ENCODE data around the gene ZFP28. TPM values are rescaled to one million over a fixed set of nuclear protein-coding genes. Genes with fewer than 3 reads are reported as not detected.

Gene ZFP28
- total RNA-seq: 5.5 TPM
- long read RNA-seq, full-length matches to known transcripts: 4 of 7 reads
- long read RNA-seq, partial matches to known transcripts: 1 of 7 reads
- long read RNA-seq, other reads (novel, unspliced or antisense): 2 of 7 reads

DNA sequence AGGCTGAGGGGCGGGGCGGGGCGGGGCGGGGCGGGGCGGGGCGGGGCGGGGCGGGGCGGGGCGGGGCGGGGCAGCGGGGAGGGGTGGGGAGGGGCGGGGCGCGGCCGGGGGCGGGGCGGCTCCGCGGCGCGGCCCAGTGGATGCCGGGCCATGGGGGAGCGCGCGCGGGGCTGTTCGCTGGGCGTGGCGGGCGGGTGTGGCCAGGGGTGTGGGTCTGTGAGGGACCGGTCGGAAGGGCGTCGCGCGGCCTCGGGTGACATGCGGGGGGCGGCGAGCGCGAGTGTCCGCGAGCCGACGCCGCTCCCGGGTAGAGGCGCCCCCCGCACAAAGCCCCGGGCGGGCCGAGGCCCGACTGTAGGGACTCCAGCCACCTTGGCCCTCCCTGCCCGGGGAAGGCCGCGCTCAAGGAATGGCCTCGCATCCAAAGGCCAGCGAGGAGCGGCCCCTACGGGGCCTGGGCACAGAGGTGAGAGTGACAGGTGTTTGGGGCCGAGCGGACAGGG lies at the start of gene ZFP28:
TSS of gene ZFP28 (plus strand) at position 188 of the 503 bp plus-strand sequence. CDS start at position 259, 71 bp downstream.
- DNase-seq (ENCODE audit: missing footprints) (peak; percentile 90), ATAC-seq (peak; percentile 87)
- intact Hi-C loops (cut with DNase I): loop anchor here (2.0 to 10.0 kb wide), 3 partner anchors 28 to 134 kb away; partner anchors contain the start of genes ZNF470 and ZNF583

DNA sequence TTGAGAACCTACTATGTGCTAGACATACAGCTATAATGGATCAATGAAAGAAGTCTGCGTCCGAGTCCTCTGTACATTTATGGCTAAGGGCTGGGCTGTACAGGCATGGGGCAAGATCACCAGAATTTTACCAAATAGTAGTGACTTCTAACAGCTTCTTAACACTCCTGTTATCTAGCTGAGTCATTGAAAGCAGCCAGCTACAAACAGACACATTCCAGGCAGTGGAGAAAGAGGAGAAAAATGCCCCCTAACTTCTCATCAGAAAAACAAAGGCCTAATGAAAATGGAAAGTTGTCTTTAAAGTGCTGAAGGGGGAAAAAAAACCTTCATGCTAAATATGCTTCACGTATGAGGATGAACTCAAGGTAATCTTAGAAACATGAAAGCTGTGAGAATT lies 47.3 kb upstream of the ZFP28 start:
- ATAC-seq (no peak), DNase-seq (ENCODE audit: missing footprints) (no peak)
- intact Hi-C loops (cut with DNase I): no loop called here

DNA sequence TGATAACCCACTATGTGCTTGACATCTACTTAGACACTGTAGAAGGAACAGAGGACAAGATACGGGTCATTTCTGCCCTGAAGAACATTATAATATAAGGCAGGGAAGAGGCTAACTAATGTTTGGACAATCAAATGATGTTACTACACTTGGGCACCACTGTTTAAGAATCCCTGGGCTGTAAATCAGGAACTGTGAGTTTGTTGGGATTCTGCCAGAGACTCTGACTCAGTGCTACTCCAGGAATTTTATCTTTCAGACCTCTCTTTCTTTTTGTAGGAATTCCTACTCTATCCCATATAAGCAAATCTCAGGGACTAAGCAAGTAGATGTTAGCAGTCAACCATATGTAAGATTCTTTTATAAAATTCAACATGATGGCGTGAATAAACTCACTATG lies 34.2 kb upstream of the ZFP28 start:
- intact Hi-C loops (cut with DNase I): no loop called here
- no peak for DNase-seq (ENCODE audit: missing footprints)
- ATAC-seq: no peak

DNA sequence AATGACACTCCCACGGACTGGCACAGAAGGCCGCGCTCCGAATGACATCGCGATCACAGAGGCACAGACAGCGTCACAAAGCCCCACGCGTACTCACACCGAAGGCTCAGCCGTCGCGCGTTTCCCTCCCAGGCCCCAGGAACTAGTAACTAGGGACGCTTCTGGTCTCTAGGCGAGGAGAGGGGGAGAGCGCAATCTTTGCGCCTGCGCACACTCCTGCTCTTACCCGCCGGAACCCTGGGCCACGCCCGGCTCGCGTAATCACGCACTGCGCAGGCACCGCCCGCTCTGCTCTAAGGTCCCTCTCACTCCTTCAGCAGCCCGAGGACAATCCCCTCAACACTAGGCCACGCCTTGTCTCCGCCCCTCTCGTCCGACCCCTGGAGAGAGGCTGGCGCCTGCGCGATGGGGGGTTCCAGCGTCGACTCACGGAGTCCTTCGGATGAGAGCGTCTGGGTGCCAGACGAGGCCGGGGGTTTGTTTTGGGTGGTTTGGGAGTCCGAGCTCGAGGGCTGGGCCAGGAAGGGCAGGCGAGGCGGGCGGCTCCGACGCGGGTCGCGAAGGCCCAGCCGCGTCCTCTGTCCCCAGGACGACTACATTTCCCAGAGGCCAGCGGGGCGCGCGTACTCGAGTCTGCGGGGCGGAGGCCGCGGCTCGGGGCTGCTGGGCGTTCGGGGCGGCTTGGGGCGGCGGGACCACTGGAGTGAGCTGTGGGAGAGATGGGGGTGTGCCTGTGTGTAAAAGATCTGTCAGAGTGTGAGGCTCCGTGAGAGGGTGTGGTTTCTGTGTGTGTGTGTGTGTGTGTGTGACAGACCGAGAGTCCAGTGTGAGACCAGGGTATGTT lies 31.1 kb upstream of the ZFP28 start, which contains the start of gene ZNF471:
TSS of gene ZNF471 (plus strand) at position 410 of the 844 bp plus-strand sequence. CDS start 3,717 bp downstream, outside the sequence.
- peak; percentile 100 for ATAC-seq
- intact Hi-C loops (cut with DNase I): loop anchor here (2.0 kb wide), 1 partner anchor 31 kb away; the partner anchor contains the start of gene ZFP28

DNA sequence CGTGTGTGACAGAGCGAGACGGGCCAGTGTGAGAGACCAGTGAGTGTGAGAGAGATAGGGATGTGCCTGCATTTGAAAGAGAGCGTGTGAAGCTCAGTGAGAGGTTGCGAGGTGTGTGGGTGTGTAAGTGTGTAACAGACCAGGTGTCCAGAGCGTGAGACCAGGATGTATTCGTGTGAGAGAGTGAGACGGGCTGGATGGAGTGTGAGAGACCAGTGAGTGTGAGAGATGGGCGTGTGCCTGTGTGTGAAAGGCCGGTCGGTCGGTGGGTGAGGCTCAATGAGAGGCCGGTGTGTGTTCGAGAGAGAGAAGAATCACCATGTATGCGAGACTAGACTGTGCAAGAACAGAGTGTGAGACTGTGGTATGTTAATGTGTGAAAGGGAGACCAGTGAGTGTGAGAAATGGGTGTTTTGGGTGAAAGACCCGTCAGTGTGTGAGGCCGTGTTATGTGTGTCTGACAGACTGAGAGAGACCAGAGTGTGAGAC lies 30.4 kb upstream of the ZFP28 start:
- intact Hi-C loops (cut with DNase I): loop anchor here (2.0 kb wide), 1 partner anchor 30 kb away; the partner anchor contains the start of gene ZFP28
- no peak for DNase-seq (ENCODE audit: missing footprints)
- no peak for ATAC-seq

More for the DNA sequence above, 31.1 kb upstream of the ZFP28 start, which contains the start of gene ZNF471:
- DNase-seq (ENCODE audit: missing footprints): peak; percentile 99

DNA sequence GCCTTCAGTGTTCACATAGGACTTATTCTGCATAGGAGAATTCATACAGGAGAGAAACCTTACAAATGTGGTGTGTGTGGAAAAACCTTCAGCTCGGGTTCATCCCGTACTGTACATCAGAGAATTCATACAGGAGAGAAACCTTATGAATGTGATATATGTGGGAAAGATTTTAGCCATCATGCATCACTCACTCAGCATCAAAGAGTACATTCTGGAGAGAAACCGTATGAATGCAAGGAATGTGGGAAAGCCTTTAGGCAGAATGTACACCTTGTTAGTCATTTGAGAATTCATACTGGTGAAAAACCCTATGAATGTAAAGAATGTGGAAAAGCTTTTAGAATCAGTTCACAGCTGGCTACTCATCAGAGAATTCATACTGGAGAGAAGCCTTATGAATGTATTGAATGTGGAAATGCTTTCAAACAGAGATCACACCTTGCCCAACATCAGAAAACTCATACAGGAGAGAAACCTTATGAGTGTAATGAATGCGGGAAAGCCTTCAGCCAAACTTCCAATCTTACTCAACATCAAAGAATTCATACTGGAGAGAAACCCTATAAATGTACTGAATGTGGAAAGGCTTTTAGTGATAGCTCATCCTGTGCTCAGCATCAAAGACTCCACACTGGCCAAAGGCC lies 13.4 kb upstream of the ZFP28 start:
- DNase-seq (ENCODE audit: missing footprints) (no peak), ATAC-seq (no peak)
- intact Hi-C loops (cut with DNase I): no loop called here

DNA sequence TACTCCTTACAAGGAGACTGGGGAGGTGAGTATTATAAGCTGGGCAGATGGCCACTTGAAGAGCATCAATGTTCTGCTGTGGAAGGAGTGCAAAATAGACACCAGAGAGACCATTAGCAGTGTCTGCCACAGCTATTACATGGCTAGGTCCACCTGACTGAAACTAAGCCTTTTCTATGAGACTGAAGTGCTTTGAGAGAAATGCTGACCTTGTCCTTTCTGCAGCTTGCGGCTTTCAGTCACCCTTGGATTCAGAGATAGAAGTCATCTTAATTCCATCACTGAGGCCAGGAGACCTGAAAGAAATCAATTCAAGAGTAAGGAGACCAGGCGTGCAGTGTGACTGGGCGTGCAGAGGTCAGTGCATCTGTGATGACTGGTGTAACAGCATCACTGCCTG lies 1.3 kb upstream of the ZFP28 start:
- DNase-seq (ENCODE audit: missing footprints) (no peak), ATAC-seq (no peak)
- intact Hi-C loops (cut with DNase I): loop anchor here (10.0 kb wide), 1 partner anchor 133 kb away; the partner anchor contains the start of gene ZNF583

DNA sequence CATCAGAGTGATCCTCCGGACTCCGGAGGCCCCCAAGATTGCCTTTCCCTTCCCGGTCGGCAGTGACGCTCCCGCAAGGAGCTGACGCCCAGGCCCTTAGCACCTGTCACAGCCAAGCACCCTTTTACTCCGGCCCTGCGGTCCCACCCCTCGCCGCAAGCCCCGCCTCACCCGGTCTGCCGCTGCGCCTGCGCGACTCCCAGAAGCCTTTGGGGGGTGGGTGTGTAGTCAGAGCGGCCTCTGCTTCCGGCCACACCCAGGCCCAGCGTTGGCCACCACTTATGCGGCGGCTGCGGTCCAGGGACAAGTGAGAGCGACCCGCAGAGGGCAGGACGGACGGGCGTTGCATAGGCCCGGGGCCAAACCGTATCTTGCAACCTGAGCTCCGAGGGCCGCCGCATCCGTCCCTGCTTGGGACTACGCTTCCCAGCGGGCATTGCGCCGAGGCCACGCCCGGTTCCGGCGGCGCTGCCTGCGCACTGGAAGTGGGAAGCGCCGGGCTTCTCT lies 441 bp upstream of the ZFP28 start:
- intact Hi-C loops (cut with DNase I): loop anchor here (2.0 to 10.0 kb wide), 3 partner anchors 28 to 134 kb away; partner anchors contain the start of genes ZNF470 and ZNF583
- ATAC-seq (peak; percentile 98), DNase-seq (ENCODE audit: missing footprints) (peak; percentile 94)

DNA sequence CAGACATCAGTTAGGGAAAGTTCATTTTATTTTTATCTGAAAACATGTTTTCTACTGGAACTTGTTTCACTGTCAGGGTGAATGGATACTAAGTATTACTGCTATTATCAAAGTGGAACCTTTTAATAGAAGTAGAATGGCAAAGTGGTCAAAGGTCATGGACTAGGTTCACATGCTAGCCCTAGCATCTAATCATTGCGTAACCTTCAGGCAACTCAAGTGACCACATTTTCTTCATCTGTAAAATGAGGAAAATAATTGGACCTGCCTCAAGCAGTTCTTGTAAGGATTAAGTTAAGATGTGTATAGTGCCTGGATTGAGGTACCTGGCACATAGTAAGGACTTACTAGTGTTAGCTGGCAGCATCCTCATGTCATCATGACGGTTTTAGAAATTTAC lies 5.0 kb downstream of the ZFP28 start:
- ATAC-seq (no peak), DNase-seq (ENCODE audit: missing footprints) (no peak)
- intact Hi-C loops (cut with DNase I): no loop called here

DNA sequence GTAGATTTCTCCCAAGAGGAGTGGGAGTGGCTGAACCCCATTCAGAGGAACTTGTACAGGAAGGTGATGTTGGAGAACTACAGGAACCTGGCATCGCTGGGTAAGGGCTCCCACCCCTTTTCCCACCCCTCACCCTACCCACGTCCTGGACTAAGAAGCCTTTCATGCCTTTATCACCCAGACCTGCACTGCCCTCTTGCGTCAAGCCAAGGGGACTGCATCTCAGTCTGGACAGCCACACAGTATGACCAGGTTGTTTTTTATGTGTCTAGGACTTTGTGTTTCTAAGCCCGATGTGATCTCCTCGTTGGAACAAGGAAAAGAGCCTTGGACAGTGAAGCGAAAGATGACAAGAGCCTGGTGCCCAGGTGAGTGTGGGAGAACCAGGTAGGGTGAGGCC lies 8.8 kb downstream of the ZFP28 start:
- ATAC-seq: no peak
- intact Hi-C loops (cut with DNase I): no loop called here
- DNase-seq (ENCODE audit: missing footprints): no peak

DNA sequence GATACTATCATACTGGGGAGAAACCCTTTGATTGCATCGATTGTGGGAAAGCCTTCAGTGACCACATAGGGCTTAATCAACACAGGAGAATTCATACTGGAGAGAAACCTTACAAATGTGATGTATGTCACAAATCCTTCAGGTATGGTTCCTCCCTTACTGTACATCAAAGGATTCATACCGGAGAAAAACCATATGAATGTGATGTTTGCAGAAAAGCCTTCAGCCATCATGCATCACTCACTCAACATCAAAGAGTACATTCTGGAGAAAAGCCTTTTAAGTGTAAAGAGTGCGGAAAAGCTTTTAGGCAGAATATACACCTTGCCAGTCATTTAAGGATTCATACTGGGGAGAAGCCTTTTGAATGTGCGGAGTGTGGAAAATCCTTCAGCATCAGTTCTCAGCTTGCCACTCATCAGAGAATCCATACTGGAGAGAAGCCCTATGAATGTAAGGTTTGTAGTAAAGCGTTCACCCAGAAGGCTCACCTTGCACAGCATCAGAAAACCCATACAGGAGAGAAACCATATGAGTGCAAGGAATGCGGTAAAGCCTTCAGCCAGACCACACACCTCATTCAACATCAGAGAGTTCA lies 15.6 kb downstream of the ZFP28 start:
- DNase-seq (ENCODE audit: missing footprints) (no peak), ATAC-seq (no peak)
- intact Hi-C loops (cut with DNase I): no loop called here

DNA sequence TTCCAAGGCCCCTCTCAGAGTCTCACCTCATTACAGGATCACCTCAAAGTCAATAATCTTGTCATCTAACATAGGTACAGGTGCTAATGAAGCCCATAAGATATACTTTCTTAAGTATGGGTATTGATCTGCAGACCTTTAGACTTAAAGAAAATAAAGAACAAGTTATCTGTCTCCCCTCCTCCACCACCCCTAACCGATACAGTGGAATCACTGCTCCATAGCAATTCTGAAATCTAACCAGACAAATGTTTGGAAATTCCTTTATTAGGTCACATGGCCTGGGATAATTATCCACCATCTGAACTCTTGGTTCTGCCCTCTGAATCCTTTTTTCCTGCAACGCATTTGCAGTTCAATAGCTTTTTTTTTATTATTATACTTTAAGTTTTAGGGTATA lies 24.0 kb downstream of the ZFP28 start:
- DNase-seq (ENCODE audit: missing footprints) (no peak), ATAC-seq (no peak)
- intact Hi-C loops (cut with DNase I): loop anchor here (10.0 kb wide), 1 partner anchor 158 kb away; the partner anchor contains the start of gene ZNF583

DNA sequence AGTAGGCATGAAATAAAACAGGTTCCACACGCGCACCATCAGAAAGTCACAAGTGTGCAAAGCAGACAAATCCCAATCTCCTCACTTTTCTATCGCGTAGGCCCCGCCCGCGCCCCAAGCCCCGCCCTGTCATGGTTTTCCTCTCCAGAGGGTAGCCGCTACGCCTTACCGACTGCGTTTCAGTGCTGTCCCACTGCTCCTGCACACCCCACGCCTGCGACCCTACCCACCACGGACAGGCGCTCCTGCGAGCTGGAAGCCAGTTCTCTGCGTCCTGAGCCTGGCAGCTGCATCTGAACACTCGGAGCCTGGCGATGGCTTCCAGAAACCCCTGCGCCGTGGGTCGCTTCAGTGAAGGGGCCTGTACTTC lies 28.1 kb downstream of the ZFP28 start:
- peak; percentile 66 for ATAC-seq
- intact Hi-C loops (cut with DNase I): loop anchor here (2.0 to 10.0 kb wide), 2 partner anchors 28 to 162 kb away; partner anchors contain the start of genes ZFP28 and ZNF583
- DNase-seq (ENCODE audit: missing footprints): peak; percentile 75

DNA sequence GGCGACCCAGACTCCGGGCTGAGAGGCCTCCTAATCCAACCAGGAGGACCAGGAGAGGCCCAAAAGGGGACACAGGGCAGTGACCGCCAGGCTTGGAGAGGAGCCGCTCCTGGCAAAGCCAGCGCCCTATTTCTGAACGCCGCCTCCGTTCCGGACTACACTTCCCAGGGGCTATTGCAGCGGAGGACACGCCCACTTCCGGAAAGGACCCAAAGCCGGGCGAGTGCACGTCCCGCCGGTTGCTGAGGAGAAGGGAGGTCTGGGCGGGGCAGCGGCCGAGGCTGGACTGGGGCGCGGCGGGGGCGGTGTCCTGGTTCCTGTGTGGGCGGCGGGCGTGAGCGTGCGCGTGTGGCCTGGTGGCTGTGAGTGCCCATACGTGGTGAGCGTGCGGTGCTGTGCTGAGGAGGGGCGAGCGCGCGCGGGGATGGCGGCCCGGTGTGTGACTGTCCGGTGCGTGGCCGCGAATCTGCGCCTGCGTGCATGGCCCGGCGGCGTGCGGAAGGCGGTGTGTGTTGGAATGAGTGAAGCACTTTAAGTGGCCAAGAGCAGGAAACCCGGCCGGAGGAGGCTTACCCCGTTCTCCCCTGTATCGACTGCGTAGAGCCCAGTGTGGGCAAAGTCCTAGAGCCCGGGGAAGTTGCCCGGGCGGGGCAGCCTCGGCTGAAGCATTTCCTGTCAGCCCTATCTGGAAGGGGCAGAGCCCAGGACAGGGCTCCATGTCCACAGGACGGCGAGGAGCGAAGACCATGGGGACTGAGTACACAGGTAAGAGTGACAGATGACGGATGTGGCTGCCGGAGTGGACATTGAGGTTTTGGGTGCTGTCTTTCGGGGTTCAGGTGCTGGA lies 28.7 kb downstream of the ZFP28 start, which contains the start of gene ZNF470:
TSS of gene ZNF470 (plus strand) at position 195 of the 847 bp plus-strand sequence. CDS start 2,844 bp downstream, outside the sequence.
- DNase-seq (ENCODE audit: missing footprints) (peak; percentile 96), ATAC-seq (peak; percentile 100)
- intact Hi-C loops (cut with DNase I): loop anchor here (2.0 to 10.0 kb wide), 3 partner anchors 27 to 163 kb away; partner anchors contain the start of genes ZFP28, ZNF583 and ZNF71

DNA sequence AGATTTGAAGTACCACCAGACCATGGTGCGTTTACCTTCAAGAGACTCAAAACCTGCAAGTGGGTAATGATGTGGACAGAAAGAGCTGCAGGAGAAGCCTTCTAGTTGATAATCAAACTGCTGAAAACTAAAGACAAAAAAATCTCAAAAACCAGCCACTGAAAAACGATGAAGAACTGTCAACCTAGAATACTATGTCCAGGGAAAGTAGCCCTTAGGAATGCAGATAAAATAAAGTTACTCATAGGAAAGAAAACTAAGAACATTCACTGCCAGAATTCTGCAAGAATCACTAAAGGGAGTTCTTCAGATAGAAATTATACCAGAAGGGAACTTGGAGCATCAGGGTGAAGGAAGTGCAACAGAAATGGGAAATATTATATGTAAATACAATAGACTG lies 33.8 kb downstream of the ZFP28 start:
- intact Hi-C loops (cut with DNase I): no loop called here
- ATAC-seq: no peak
- DNase-seq (ENCODE audit: missing footprints): no peak

DNA sequence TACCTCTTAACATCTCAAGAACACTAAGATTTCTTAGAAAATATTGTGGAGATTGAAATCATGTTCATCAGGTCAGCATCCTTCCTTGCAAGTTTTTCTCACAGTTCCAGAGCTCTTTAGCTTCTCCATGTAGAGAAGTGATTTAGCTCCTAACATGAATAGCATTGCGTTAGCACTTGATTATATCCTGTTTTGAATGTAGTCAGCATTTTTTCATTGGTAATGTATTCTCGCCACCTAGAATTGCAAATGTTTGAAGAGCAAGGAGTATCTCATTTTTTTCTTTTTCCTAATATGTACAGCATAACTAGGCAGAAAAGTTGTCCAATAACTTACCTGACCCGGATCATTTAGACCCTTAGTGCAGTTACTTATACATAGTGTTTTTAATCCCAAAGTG lies 35.2 kb downstream of the ZFP28 start:
- DNase-seq (ENCODE audit: missing footprints): no peak
- intact Hi-C loops (cut with DNase I): no loop called here
- no peak for ATAC-seq
